Activated CD8-positive, alpha-beta T cell treated with anti-CD3 and anti-CD28 coated beads, Interleukin-2, amount 10 ng/mL, durations not matched to agents 7 days and 5 days (primary cell): Measurements from ENCODE around the gene GALNT9. TPM values are rescaled to one million over a fixed set of nuclear protein-coding genes. Genes with fewer than 3 reads are reported as not detected.
"Not testable (repeated sequence)": the region's sequence is repeated elsewhere in the genome, so short reads cannot be mapped to it uniquely, and the experiment has no call there.

Experiments used
- ATAC-seq: fragments of 150-1000 bp; cut with Tn5 transposase; one replicate; pipeline ENCODE4 v1.10.0; 2021; ENCODE audit warnings: moderate library complexity
- CTCF ChIA-PET: fragments of 350-600 bp; sonication (Branson Sonifier 250); formaldehyde crosslinking; loops from one replicate; lab custom pipeline; 2021; ENCODE audit warnings: antibody characterized with exemption; lab: Charles Lee
- POLR2A ChIA-PET: fragments of 350-600 bp; sonication (Branson Sonifier 250); formaldehyde crosslinking; loops from one replicate; lab custom pipeline; 2021; ENCODE audit warnings: antibody characterized with exemption; lab: Charles Lee
- DNase-seq: peaks from one replicate; pipeline ENCODE4 v3.0.0-alpha.2; 2020
- H3K27ac Mint-ChIP-seq: one replicate; pipeline ENCODE4 v1.8.0; 2021; ENCODE audit warnings: mild to moderate bottlenecking, mixed read lengths
- H3K27me3 Mint-ChIP-seq: one replicate; pipeline ENCODE4 v1.8.0; 2021; ENCODE audit warnings: low read depth, mixed read lengths
- H3K36me3 Mint-ChIP-seq: one replicate; pipeline ENCODE4 v1.8.0; 2021; ENCODE audit warnings: low read depth, mixed read lengths
- H3K4me1 Mint-ChIP-seq: one replicate; pipeline ENCODE4 v1.8.0; 2021; ENCODE audit warnings: low read depth, mixed read lengths
- H3K4me3 Mint-ChIP-seq: one replicate; pipeline ENCODE4 v1.8.0; 2021; ENCODE audit warnings: mild to moderate bottlenecking, mixed read lengths
- H3K9me3 Mint-ChIP-seq: one replicate; pipeline ENCODE4 v1.8.0; 2022; ENCODE audit warnings: mixed read lengths; ENCODE audit not compliant: insufficient read depth
- total RNA-seq, 2 experiments: library from RNA; stranded (reverse); gene quantifications; one replicate each; pipeline ENCODE4 v1.2.3, GENCODE V29; 2021

Gene GALNT9
- total RNA-seq, 2 experiments from 2014 or later, result not detected

- peaks cover 5% of the 10 kb centered on the region for H3K9me3 Mint-ChIP-seq
- ChIA-PET CTCF (no interaction called here), POLR2A (no interaction called here)
- H3K27ac Mint-ChIP-seq, result no peak overlapping the region
- no peaks in the 10 kb centered on the region for H3K4me1 Mint-ChIP-seq
- no peaks in the 10 kb centered on the region for H3K27me3 Mint-ChIP-seq
- ATAC-seq (no peak), DNase-seq (no peak)
- no peak overlapping the region for H3K4me3 Mint-ChIP-seq
- H3K36me3 Mint-ChIP-seq, result no peaks in the 10 kb centered on the region
These were observed 82.2 kb downstream of the GALNT9 start for GRCh38 chr12:132246997-132247717.

GRCh38 chr12:132245521-132246101 is 83.8 kb downstream of the GALNT9 start:
- H3K9me3 Mint-ChIP-seq, result peaks cover 5% of the 10 kb centered on the region
- no peaks in the 10 kb centered on the region for H3K4me1 Mint-ChIP-seq
- H3K4me3 Mint-ChIP-seq, result no peak overlapping the region
- H3K27me3 Mint-ChIP-seq, result no peaks in the 10 kb centered on the region
- ChIA-PET CTCF (no interaction called here), POLR2A (no interaction called here)
- no peak overlapping the region for H3K27ac Mint-ChIP-seq
- DNase-seq (no peak), ATAC-seq (no peak)
- H3K36me3 Mint-ChIP-seq, result no peaks in the 10 kb centered on the region

GRCh38 chr12:132244724-132245295 is 84.6 kb downstream of the GALNT9 start:
- CTCF ChIA-PET, result no interaction called here
- Mint-ChIP-seq H3K27me3 (no peaks in the 10 kb centered on the region), H3K36me3 (no peaks in the 10 kb centered on the region)

DNA sequence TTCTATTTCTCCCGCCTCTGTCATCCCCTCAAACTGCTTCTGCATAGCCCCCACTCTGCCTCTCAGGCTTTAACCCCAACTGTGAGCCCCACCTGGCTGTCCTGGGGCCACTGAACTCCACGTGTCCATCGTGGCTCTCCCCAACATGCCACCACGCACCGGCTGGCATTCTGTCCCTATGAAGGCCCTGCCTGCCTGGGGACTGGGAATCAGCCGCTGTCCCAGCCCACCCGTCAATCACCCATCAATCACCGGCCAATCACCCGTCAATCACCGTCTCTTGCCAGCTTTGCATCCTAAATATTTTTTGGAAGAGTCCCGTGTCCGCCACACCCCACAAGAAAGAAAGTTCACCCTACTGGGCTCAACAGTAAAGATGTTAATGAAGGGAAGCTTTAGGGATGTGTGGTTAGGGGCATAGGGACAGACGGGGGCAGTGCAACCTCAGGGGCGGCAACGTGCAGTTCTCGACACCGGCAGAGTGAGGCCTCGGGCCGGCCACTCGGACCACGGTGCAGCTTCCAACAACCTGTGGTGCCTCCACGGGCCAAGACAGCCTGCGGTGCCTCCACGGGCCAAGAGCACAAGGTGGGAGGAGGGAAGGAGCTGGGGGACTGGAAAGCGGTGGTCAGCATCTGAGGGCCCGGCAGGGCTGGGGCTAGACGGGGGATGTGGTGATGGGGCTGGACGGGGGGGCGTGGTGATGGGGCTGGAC is 85.6 kb downstream of the GALNT9 start:
- H3K9me3 Mint-ChIP-seq, result peaks cover 5% of the 10 kb centered on the region
- no peak for ATAC-seq

More at GRCh38 chr12:132244724-132245295, 84.6 kb downstream of the GALNT9 start:
- H3K4me3 Mint-ChIP-seq, result no peak overlapping the region
- H3K27ac Mint-ChIP-seq, result no peak overlapping the region
- POLR2A ChIA-PET, result no interaction called here
- ATAC-seq, result peak; percentile 42
- no peak for DNase-seq
- H3K4me1 Mint-ChIP-seq, result no peaks in the 10 kb centered on the region
- H3K9me3 Mint-ChIP-seq, result peaks cover 5% of the 10 kb centered on the region

GRCh38 chr12:132243171-132243570 is 86.2 kb downstream of the GALNT9 start:
- ATAC-seq, DNase-seq, CTCF ChIA-PET, H3K4me1 Mint-ChIP-seq, POLR2A ChIA-PET, H3K27ac Mint-ChIP-seq, H3K4me3 Mint-ChIP-seq, H3K9me3 Mint-ChIP-seq, H3K36me3 Mint-ChIP-seq, H3K27me3 Mint-ChIP-seq: not testable (repeated sequence)

More for the DNA sequence above, 85.6 kb downstream of the GALNT9 start:
- Mint-ChIP-seq H3K36me3 (no peaks in the 10 kb centered on the region), H3K27ac (peak overlapping the region; percentile 32), H3K4me3 (no peak overlapping the region), H3K27me3 (no peaks in the 10 kb centered on the region), H3K4me1 (no peaks in the 10 kb centered on the region)
- ChIA-PET CTCF (no interaction called here), POLR2A (no interaction called here)
- no peak for DNase-seq

- H3K27me3 Mint-ChIP-seq, H3K4me3 Mint-ChIP-seq, DNase-seq, ATAC-seq, H3K27ac Mint-ChIP-seq, H3K36me3 Mint-ChIP-seq, H3K9me3 Mint-ChIP-seq, H3K4me1 Mint-ChIP-seq, POLR2A ChIA-PET, CTCF ChIA-PET: not testable (repeated sequence)
These were observed 88.8 kb downstream of the GALNT9 start for GRCh38 chr12:132240669-132241007.

DNA sequence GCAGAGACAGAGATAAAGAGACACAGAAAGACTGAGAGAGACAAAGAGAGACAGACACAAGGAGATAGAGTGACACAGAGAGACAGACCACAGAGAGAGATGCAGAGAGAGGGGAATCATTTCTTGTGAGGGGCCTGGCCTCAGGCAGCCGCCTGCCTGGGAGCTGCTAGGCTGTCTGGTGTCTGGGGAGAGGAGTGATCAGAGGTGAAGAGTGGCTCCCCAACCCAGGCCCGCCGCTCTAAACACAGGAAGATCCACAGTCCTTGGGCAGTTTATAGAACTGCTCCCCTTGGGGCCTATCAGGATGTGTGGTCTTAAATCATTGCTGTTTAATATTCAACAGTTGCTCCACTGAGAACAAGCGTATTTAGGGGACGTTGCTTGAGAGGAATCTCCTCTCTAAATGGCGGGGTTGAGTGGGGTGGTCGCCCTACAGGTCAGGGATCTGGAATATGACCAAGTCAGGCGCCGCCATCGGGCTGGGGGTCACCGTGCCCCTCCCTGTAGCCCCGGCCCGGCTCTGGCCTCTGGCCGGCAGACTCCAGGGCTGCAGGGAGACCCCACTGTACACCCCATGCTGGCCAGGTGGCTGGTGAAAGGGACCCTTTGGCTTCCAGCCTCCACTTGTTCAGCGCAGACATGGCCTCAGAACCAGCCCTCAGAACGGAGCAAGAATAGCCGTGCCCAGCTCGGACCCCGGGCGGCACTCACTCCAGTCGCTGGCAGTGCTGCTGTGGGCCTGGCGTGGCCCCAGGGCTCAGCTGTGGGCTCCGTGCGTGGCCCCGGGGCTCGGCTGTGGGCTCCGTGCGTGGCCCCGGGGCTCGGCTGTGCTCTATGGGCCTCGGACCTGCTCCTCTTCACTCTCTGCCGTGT is 89.4 kb downstream of the GALNT9 start:
- Mint-ChIP-seq H3K27ac (no peak overlapping the region), H3K4me1 (no peaks in the 10 kb centered on the region), H3K27me3 (no peaks in the 10 kb centered on the region), H3K36me3 (no peaks in the 10 kb centered on the region), H3K9me3 (peaks cover 5% of the 10 kb centered on the region), H3K4me3 (no peak overlapping the region)
- ChIA-PET CTCF (no interaction called here), POLR2A (no interaction called here)
- DNase-seq, result no peak
- ATAC-seq, result no peak

GRCh38 chr12:132239392-132239791 is 90.0 kb downstream of the GALNT9 start:
- H3K4me1 Mint-ChIP-seq, result no peaks in the 10 kb centered on the region
- peaks cover 5% of the 10 kb centered on the region for H3K9me3 Mint-ChIP-seq
- H3K27me3 Mint-ChIP-seq, result no peaks in the 10 kb centered on the region
- H3K27ac Mint-ChIP-seq, result no peak overlapping the region
- ATAC-seq (no peak), DNase-seq (no peak)
- ChIA-PET CTCF (no interaction called here), POLR2A (no interaction called here)
- H3K36me3 Mint-ChIP-seq, result no peaks in the 10 kb centered on the region
- H3K4me3 Mint-ChIP-seq, result no peak overlapping the region

GRCh38 chr12:132238884-132239283 is 90.5 kb downstream of the GALNT9 start:
- no peak overlapping the region for H3K27ac Mint-ChIP-seq
- POLR2A ChIA-PET, result no interaction called here
- H3K4me3 Mint-ChIP-seq, result no peak overlapping the region

GRCh38 chr12:132238488-132238854 is 90.9 kb downstream of the GALNT9 start:
- DNase-seq, result peak; percentile 32
- ChIA-PET CTCF (no interaction called here), POLR2A (no interaction called here)
- Mint-ChIP-seq H3K4me3 (no peak overlapping the region), H3K27me3 (no peaks in the 10 kb centered on the region), H3K27ac (no peak overlapping the region), H3K36me3 (no peaks in the 10 kb centered on the region), H3K4me1 (no peaks in the 10 kb centered on the region), H3K9me3 (peaks cover under 1% of the 10 kb centered on the region)
- no peak for ATAC-seq

More at GRCh38 chr12:132238884-132239283, 90.5 kb downstream of the GALNT9 start:
- Mint-ChIP-seq H3K36me3 (no peaks in the 10 kb centered on the region), H3K27me3 (no peaks in the 10 kb centered on the region), H3K9me3 (peaks cover 4% of the 10 kb centered on the region), H3K4me1 (no peaks in the 10 kb centered on the region)
- CTCF ChIA-PET, result no interaction called here
- ATAC-seq (no peak), DNase-seq (no peak)

DNA sequence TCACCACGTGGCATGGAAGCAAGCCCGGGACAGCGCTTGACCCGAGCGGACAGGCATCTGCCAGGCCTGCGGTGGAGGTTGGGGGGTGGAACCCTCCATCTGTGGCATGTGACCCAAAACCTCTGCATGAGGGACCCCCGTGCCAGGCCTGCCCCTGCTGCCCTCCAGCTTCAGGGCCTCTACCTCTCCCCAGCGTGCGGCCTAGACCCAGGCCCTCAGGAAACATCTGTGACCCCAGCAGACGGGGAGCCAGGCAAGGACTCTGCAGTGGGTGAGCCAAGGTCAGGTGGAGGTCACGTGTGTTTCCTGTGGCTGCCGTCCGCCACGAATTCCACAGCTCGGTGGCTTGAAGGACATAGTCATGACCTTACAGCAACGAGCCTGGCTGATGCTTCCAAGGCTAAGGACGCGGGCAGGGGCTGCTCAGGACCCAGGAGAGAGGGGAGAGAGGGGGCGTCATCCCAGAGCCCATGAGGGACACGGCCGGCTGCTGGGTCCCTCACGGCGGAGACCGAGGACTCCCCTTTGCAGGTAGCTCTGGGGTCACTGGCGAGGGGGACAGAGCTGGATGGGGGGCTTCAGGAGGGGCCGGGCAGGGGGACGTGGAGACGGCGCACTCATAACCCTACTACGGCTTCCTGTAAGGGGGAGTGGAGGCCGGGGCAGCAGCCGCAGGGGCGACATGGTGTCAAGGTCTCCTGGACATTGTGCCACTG is 91.5 kb downstream of the GALNT9 start:
- H3K27me3 Mint-ChIP-seq, result no peaks in the 10 kb centered on the region
- ChIA-PET POLR2A (no interaction called here), CTCF (no interaction called here)
- DNase-seq (no peak), ATAC-seq (no peak)
- no peaks in the 10 kb centered on the region for H3K36me3 Mint-ChIP-seq
- H3K4me3 Mint-ChIP-seq, result no peak overlapping the region
- no peak overlapping the region for H3K27ac Mint-ChIP-seq
- H3K9me3 Mint-ChIP-seq, result no peaks in the 10 kb centered on the region
- H3K4me1 Mint-ChIP-seq, result no peaks in the 10 kb centered on the region
